ENCODE results near the gene DSCAML1.

DNA sequence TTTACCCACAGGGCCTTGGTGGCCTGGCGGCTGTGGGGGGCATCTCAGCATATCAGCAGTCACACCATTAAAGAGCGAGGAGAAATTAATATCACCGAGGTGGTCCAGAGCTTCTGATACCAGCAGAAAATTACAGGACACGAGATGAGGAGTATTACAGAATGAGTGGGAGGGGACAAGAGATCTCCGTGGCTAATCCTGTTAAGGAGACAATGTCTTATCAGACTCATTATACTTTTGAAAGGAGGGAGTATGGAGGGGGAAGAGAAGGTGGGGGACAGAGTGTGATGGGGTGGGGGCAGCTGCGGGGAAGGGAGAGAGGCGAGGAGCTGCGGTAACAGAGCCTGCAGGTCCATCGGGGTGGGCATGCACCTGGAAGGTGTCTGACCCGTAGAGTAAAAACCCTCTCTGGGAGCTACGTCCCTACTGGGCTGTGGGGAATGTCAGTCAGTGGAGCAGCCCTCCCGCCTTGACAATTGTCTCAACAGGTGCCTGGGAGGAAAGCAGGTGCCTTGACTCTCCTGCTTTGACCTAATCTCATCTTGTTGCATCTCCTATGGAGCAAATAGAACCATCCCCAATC, 245.2 kb downstream of the DSCAML1 start:
- no peak for TF ChIP-seq EZH2phosphoT487 (IDR thresholded peaks at IDR 0.05; ENCODE audit: insufficient read depth, low read depth)
- no peak for TF ChIP-seq EZH2 (IDR thresholded peaks at IDR 0.05; ENCODE audit: insufficient read depth, poor library complexity, severe bottlenecking)
